Measurements from ENCODE around the gene CCL20. TPM values are rescaled to one million over a fixed set of nuclear protein-coding genes. Genes with fewer than 3 reads are reported as not detected.

CCL20 gene
- total and polyA plus RNA-seq, 2 of the 8 experiments (the other 6 are each of a cell fraction or from before 2014, with no cell fraction given) = not detected

DNA sequence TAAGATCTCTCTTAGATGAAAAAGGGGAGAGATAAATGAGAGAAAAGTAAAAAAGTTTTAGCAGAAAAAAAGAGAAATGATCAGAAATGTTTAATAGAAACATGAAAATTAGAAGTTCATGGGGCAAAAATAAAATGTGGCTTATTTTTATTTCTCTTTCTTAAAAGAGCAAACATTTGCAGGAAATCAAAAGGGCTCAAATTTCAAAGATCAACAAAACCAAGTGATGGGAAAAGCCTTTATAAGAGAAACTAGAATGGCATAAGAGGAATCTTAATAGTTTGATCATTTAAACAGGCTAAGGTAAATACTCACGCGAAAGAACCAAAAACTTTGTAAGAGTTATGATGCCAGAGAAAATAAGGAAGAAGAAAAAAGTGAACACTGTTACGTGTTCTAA, 34.5 kb downstream of the CCL20 start:
- no peak overlapping the region for H3K18ac ChIP-seq (ENCODE audit: extremely low read depth, low read length)
- no peak overlapping the region for H3K4me2 ChIP-seq (ENCODE audit: insufficient read depth in 1 of 2, low read depth in 2 of 2, low read length in 2 of 2)
- H3K4ac ChIP-seq (replicated peaks; ENCODE audit: insufficient read length, low read depth, low read length) = no peak overlapping the region
- no peak overlapping the region for H2AK5ac ChIP-seq (ENCODE audit: low read depth, low read length)
- FAIRE-seq = no peak
- no peak overlapping the region for H2BK20ac ChIP-seq (ENCODE audit: low read length)
- H3K9me3 ChIP-seq (ENCODE audit: insufficient read depth in 2 of 2, low read depth in 1 of 2, low read length in 1 of 2) = no peaks in the 10 kb centered on the region
- H3K79me1 ChIP-seq (ENCODE audit: low read depth, low read length) = no peaks in the 10 kb centered on the region
- H3K23me2 ChIP-seq (ENCODE audit: low read depth, low read length) = no peaks in the 10 kb centered on the region; the same call in 1 of the 2 replicates
- no peak overlapping the region for H4K8ac ChIP-seq (ENCODE audit: extremely low read depth, insufficient read depth, low read length)
- H3K23ac ChIP-seq (ENCODE audit: insufficient read length) = no peak overlapping the region
- peak overlapping the region; percentile 82; the same call in 1 of the 2 replicates for H2AFZ ChIP-seq (ENCODE audit: low read length)
- no peak overlapping the region for H3K4me3 ChIP-seq (ENCODE audit: extremely low read depth in 1 of 4, insufficient read depth in 2 of 4, low read depth in 3 of 4, low read length in 4 of 4)
- H2BK5ac ChIP-seq (ENCODE audit: low read depth, low read length) = no peak overlapping the region
- H3K56ac ChIP-seq (replicated peaks; ENCODE audit: insufficient read length, low read depth, low read length) = no peak overlapping the region
- no peak overlapping the region for H2BK15ac ChIP-seq (ENCODE audit: low read length)
- no peak overlapping the region for H2BK12ac ChIP-seq (ENCODE audit: low read depth, low read length)
- no peaks in the 10 kb centered on the region for H3K36me3 ChIP-seq (ENCODE audit: control insufficient read depth in 2 of 4, insufficient read depth in 4 of 4, low read length in 3 of 4)
- H3K27me3 ChIP-seq (replicated peaks in 1 of 4; ENCODE audit: control insufficient read depth in 3 of 4, extremely low read depth in 1 of 4, insufficient read depth in 3 of 4, low read length in 3 of 4) = no peaks in the 10 kb centered on the region
- no peak overlapping the region for H3K27ac ChIP-seq (ENCODE audit: low read depth, low read length)
- H3K9ac ChIP-seq (replicated peaks in 1 of 4; ENCODE audit: extremely low read depth in 1 of 4, low read depth in 3 of 4, low read length in 3 of 4) = no peak overlapping the region
- H3K79me2 ChIP-seq (ENCODE audit: control insufficient read depth in 1 of 2, insufficient read depth in 2 of 2, low read length in 2 of 2) = no peaks in the 10 kb centered on the region
- no peak overlapping the region for H2BK120ac ChIP-seq (replicated peaks; ENCODE audit: low read depth, low read length)
- ChIA-PET POLR2A (ENCODE audit: partially characterized antibody) (no interaction called here), CTCF (ENCODE audit: partially characterized antibody) (no interaction called here)
- no peak overlapping the region for H4K91ac ChIP-seq (replicated peaks; ENCODE audit: insufficient read length, low read length)
- H3K4me1 ChIP-seq (replicated peaks in 1 of 4; ENCODE audit: control insufficient read depth in 3 of 4, insufficient read depth in 4 of 4, low read length in 3 of 4) = no peaks in the 10 kb centered on the region; a peak in 1 of 7 replicates
- no peak overlapping the region for H4K5ac ChIP-seq (ENCODE audit: insufficient read length, low read depth, low read length)
- H3K14ac ChIP-seq (ENCODE audit: insufficient read length) = no peak overlapping the region
- no peaks in the 10 kb centered on the region for H4K20me1 ChIP-seq (replicated peaks in 1 of 2; ENCODE audit: control insufficient read depth in 1 of 2, insufficient read depth in 2 of 2, low read length in 2 of 2)
- no peak for DNase-seq (ENCODE audit: low read depth in 1 of 2, low spot score in 2 of 2)
- WGBS, 2 experiments (ENCODE audit: extremely low coverage in 1 of 2, insufficient coverage in 1 of 2, insufficient read length in 1 of 2, insufficient replicate concordance in 2 of 2, low coverage in 1 of 2, low lambda C conversion rate in 2 of 2, missing lambda C conversion rate in 1 of 2) = 72% methylated on average over 3 of the region's 3 CpGs; no CpG with 5 or more reads in 1 of the 2 experiments
- TF ChIP-seq TEAD4 (IDR thresholded peaks at IDR 0.05; ENCODE audit: low read depth, low read length) = no peak
- TF ChIP-seq, protein P1, sequence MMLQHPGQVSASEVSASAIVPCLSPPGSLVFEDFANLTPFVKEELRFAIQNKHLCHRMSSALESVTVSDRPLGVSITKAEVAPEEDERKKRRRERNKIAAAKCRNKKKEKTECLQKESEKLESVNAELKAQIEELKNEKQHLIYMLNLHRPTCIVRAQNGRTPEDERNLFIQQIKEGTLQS (IDR thresholded peaks at IDR 0.05; ENCODE audit: insufficient read depth, low read depth, low read length) = no peak
- no peak for TF ChIP-seq EZH2 (IDR thresholded peaks at IDR 0.05; ENCODE audit: low read depth, low read length, severe bottlenecking)
- no peak for TF ChIP-seq FOSL1 (IDR thresholded peaks at IDR 0.05; ENCODE audit: insufficient read depth, low read depth, low read length)
- TF ChIP-seq, protein P2, sequence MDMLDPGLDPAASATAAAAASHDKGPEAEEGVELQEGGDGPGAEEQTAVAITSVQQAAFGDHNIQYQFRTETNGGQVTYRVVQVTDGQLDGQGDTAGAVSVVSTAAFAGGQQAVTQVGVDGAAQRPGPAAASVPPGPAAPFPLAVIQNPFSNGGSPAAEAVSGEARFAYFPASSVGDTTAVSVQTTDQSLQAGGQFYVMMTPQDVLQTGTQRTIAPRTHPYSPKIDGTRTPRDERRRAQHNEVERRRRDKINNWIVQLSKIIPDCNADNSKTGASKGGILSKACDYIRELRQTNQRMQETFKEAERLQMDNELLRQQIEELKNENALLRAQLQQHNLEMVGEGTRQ (IDR thresholded peaks at IDR 0.05; ENCODE audit: low read length) = no peak
- no peak for TF ChIP-seq NANOG (IDR thresholded peaks at IDR 0.05; ENCODE audit: insufficient read depth, low read depth, low read length, poor library complexity, severe bottlenecking)
- TF ChIP-seq BCL11A (IDR thresholded peaks at IDR 0.05; ENCODE audit: low read depth in 2 of 2, low read length in 2 of 2) = no peak
- TF ChIP-seq MAFK (IDR thresholded peaks at IDR 0.05; ENCODE audit: low read depth, low read length) = no peak
- TF ChIP-seq SP1 (IDR thresholded peaks at IDR 0.05; ENCODE audit: low read depth, low read length) = no peak
- TF ChIP-seq POU5F1 (IDR thresholded peaks at IDR 0.05; ENCODE audit: low read depth, low read length) = no peak
- no peak for TF ChIP-seq TAF1 (IDR thresholded peaks at IDR 0.05; ENCODE audit: low read depth, low read length)
- TF ChIP-seq PHF8 (conservative IDR thresholded peaks at IDR 0.05; ENCODE audit: low read depth, low read length) = no peak
- no peak for TF ChIP-seq EGR1 (IDR thresholded peaks at IDR 0.05; ENCODE audit: borderline replicate concordance, low read depth, low read length)

All from H1 (cell line).